ENCODE data around the gene RUFY4. TPM values are rescaled to one million over a fixed set of nuclear protein-coding genes. Genes with fewer than 3 reads are reported as not detected.

RUFY4 gene
- total RNA-seq, 1 experiment from 2014 or later = 0.31 TPM

DNA sequence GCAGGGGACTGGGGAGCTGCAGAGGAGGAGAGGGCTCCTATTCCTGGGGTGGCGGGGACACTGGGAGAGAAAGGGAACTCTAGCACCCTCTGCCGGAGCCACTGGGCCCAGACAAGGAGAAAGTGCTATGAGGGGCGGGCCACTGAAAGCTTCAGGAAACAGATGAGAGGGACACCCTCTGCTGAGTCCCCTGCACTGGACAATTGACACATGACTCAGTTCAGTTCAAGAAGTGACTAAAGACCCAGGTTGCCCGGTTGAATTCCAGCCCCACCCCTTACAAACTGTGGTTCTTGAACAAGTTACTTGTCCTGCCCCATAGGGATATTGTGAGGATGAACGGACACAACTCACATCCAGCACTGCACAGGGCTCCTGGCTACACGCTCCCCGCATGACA, 5.0 kb downstream of the RUFY4 start:
- peak; percentile 77 for DNase-seq (ENCODE audit: low spot score)
- ChIA-PET CTCF (interaction anchor here (0.6 to 2.2 kb wide), 29 partner anchors 9 to 455 kb away, joined by 3 to 19 read pairs (median 5); no protein-coding TSS in a partner anchor), POLR2A (no interaction called here)
- Mint-ChIP-seq H3K4me3 (no peak overlapping the region), H3K36me3 (no peaks in the 10 kb centered on the region), H3K27ac (no peak overlapping the region), H3K27me3 (ENCODE audit: low read depth) (no peaks in the 10 kb centered on the region; the same call in 1 of the 2 replicates), H3K9me3 (no peaks in the 10 kb centered on the region), H3K4me1 (peaks cover 14% of the 10 kb centered on the region)
- peak; percentile 85 for ATAC-seq
- TF ChIP-seq FOXK1 (CRISPR knock-in tag; IDR thresholded peaks at IDR 0.05) (no peak), IRF1 (CRISPR knock-in tag; IDR thresholded peaks at IDR 0.05) (no peak), ZNF671 (CRISPR knock-in tag; IDR thresholded peaks at IDR 0.05) (no peak), IRF2 (CRISPR knock-in tag; IDR thresholded peaks at IDR 0.05; ENCODE audit: borderline replicate concordance, low read depth) (no peak)
- TF ChIP-seq, protein P1, sequence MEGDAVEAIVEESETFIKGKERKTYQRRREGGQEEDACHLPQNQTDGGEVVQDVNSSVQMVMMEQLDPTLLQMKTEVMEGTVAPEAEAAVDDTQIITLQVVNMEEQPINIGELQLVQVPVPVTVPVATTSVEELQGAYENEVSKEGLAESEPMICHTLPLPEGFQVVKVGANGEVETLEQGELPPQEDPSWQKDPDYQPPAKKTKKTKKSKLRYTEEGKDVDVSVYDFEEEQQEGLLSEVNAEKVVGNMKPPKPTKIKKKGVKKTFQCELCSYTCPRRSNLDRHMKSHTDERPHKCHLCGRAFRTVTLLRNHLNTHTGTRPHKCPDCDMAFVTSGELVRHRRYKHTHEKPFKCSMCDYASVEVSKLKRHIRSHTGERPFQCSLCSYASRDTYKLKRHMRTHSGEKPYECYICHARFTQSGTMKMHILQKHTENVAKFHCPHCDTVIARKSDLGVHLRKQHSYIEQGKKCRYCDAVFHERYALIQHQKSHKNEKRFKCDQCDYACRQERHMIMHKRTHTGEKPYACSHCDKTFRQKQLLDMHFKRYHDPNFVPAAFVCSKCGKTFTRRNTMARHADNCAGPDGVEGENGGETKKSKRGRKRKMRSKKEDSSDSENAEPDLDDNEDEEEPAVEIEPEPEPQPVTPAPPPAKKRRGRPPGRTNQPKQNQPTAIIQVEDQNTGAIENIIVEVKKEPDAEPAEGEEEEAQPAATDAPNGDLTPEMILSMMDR (IDR thresholded peaks at IDR 0.05) = peak; percentile 32; the same call in 1 of the 2 replicates

DNA sequence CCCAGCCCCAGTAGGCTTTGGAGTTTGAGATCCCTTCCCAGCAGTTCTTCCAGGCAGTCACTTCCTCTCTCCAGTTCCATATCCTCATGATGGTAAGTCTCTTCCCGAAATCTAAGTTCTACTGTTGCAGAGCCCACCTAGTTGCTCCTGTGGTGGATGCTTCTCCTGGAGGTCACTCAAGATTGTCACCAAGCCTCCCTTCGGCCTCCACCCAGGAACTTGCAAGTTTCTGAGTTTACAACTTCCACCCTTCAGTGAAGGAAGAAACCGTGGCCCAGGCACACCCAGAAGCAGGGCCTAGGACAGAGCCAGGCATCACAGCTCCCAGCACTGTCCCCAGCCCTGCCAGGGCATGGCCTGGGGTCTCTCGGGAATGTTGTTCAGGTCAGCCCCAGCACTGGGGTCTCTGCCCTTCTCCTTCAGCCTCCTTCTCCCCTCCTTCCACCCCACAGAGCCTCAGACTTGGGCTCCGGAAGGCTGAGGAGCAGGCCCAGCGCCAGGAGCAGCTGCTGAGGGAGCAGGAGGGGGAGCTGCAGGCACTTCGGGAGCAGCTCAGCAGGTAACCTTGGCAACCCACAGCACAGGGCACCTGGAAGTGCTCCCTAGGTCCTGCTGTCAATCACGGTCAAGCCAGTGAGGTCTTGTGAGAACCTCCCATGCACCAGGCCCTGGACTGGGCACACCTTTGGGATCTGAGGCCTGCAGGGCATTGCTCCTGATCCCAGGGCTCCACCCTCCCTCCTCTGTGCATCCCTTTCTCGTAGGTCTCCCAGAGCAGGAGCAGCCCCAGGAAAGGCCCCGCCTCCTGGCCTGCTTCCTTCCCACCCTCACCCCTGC, 7.1 kb downstream of the RUFY4 start:
- TF ChIP-seq, protein P2, sequence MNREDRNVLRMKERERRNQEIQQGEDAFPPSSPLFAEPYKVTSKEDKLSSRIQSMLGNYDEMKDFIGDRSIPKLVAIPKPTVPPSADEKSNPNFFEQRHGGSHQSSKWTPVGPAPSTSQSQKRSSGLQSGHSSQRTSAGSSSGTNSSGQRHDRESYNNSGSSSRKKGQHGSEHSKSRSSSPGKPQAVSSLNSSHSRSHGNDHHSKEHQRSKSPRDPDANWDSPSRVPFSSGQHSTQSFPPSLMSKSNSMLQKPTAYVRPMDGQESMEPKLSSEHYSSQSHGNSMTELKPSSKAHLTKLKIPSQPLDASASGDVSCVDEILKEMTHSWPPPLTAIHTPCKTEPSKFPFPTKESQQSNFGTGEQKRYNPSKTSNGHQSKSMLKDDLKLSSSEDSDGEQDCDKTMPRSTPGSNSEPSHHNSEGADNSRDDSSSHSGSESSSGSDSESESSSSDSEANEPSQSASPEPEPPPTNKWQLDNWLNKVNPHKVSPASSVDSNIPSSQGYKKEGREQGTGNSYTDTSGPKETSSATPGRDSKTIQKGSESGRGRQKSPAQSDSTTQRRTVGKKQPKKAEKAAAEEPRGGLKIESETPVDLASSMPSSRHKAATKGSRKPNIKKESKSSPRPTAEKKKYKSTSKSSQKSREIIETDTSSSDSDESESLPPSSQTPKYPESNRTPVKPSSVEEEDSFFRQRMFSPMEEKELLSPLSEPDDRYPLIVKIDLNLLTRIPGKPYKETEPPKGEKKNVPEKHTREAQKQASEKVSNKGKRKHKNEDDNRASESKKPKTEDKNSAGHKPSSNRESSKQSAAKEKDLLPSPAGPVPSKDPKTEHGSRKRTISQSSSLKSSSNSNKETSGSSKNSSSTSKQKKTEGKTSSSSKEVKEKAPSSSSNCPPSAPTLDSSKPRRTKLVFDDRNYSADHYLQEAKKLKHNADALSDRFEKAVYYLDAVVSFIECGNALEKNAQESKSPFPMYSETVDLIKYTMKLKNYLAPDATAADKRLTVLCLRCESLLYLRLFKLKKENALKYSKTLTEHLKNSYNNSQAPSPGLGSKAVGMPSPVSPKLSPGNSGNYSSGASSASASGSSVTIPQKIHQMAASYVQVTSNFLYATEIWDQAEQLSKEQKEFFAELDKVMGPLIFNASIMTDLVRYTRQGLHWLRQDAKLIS (CRISPR knock-in tag; IDR thresholded peaks at IDR 0.05; ENCODE audit: borderline replicate concordance) = no peak
- TF ChIP-seq ZNF512 (CRISPR knock-in tag; IDR thresholded peaks at IDR 0.05; ENCODE audit: borderline replicate concordance) = no peak
- no peak for TF ChIP-seq ZNF232 (CRISPR knock-in tag; IDR thresholded peaks at IDR 0.05)
- no peak for TF ChIP-seq GABPB1 (CRISPR knock-in tag; IDR thresholded peaks at IDR 0.05)
- TF ChIP-seq E2F4 (CRISPR knock-in tag; IDR thresholded peaks at IDR 0.05; ENCODE audit: borderline replicate concordance, low read depth) = no peak
- TF ChIP-seq, protein P3, sequence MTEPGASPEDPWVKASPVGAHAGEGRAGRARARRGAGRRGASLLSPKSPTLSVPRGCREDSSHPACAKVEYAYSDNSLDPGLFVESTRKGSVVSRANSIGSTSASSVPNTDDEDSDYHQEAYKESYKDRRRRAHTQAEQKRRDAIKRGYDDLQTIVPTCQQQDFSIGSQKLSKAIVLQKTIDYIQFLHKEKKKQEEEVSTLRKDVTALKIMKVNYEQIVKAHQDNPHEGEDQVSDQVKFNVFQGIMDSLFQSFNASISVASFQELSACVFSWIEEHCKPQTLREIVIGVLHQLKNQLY (CRISPR knock-in tag; IDR thresholded peaks at IDR 0.05) = no peak
- TF ChIP-seq ZNF317 (CRISPR knock-in tag; IDR thresholded peaks at IDR 0.05; ENCODE audit: borderline replicate concordance, low read depth) = no peak
- no peak for TF ChIP-seq GTF2I (CRISPR knock-in tag; conservative IDR thresholded peaks at IDR 0.05)
- no peak for TF ChIP-seq ZNF138 (CRISPR knock-in tag; conservative IDR thresholded peaks at IDR 0.05)
- TF ChIP-seq NFYB (CRISPR knock-in tag; conservative IDR thresholded peaks at IDR 0.05; ENCODE audit: low read depth) = no peak
- TF ChIP-seq ETV6 (CRISPR knock-in tag; IDR thresholded peaks at IDR 0.05) = no peak
- TF ChIP-seq MXD4 (CRISPR knock-in tag; IDR thresholded peaks at IDR 0.05; ENCODE audit: borderline replicate concordance) = no peak
- TF ChIP-seq, protein P4, sequence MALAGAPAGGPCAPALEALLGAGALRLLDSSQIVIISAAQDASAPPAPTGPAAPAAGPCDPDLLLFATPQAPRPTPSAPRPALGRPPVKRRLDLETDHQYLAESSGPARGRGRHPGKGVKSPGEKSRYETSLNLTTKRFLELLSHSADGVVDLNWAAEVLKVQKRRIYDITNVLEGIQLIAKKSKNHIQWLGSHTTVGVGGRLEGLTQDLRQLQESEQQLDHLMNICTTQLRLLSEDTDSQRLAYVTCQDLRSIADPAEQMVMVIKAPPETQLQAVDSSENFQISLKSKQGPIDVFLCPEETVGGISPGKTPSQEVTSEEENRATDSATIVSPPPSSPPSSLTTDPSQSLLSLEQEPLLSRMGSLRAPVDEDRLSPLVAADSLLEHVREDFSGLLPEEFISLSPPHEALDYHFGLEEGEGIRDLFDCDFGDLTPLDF (CRISPR knock-in tag; IDR thresholded peaks at IDR 0.05) = no peak
- ATAC-seq (peak; percentile 57), DNase-seq (ENCODE audit: low spot score) (peak; percentile 31)
- Mint-ChIP-seq H3K36me3 (no peaks in the 10 kb centered on the region), H3K9me3 (no peaks in the 10 kb centered on the region), H3K4me1 (peaks cover 10% of the 10 kb centered on the region), H3K4me3 (no peak overlapping the region), H3K27ac (no peak overlapping the region), H3K27me3 (ENCODE audit: low read depth) (no peaks in the 10 kb centered on the region; the same call in 1 of the 2 replicates)
- CTCF ChIA-PET = interaction anchor here (0.6 to 1.5 kb wide), 9 partner anchors 12 to 290 kb away, joined by 3 to 6 read pairs (median 3); no protein-coding TSS in a partner anchor
- POLR2A ChIA-PET = no interaction called here

All from WTC11 (cell line).